ENCODE results near the gene IRF6.

GRCh38 chr1:209736490-209737117, 69.3 kb downstream of the IRF6 start:
- TF ChIP-seq CTCF (conservative IDR thresholded peaks at IDR 0.05 in 1 of 2, IDR thresholded peaks at IDR 0.05 in 1 of 2; ENCODE audit: low read depth in 1 of 2, low read length in 2 of 2) (no peak), EZH2 (IDR thresholded peaks at IDR 0.05; ENCODE audit: low read length, missing control alignments) (no peak)

Measured in fibroblast of lung (primary cell).